ENCODE results near the gene ATP9B. TPM values are rescaled to one million over a fixed set of nuclear protein-coding genes. Genes with fewer than 3 reads are reported as not detected.

The ATP9B gene
- total RNA-seq, 2 donors from 2014 or later: 27.4 to 29.2 TPM

- intact Hi-C loops (cut with DNase I, micrococcal nuclease): no loop called here
- ATAC-seq (no peak), DNase-seq (no peak)
These were observed 113.0 kb downstream of the ATP9B start for GRCh38 chr18:79182047-79182713.

GRCh38 chr18:79185648-79186047 is 116.5 kb downstream of the ATP9B start:
- intact Hi-C loops (cut with DNase I, micrococcal nuclease): no loop called here
- DNase-seq (no peak), ATAC-seq (no peak)

GRCh38 chr18:79186649-79187048 is 117.5 kb downstream of the ATP9B start:
- ATAC-seq: no peak
- intact Hi-C loops (cut with DNase I, micrococcal nuclease): no loop called here
- no peak for DNase-seq

DNA sequence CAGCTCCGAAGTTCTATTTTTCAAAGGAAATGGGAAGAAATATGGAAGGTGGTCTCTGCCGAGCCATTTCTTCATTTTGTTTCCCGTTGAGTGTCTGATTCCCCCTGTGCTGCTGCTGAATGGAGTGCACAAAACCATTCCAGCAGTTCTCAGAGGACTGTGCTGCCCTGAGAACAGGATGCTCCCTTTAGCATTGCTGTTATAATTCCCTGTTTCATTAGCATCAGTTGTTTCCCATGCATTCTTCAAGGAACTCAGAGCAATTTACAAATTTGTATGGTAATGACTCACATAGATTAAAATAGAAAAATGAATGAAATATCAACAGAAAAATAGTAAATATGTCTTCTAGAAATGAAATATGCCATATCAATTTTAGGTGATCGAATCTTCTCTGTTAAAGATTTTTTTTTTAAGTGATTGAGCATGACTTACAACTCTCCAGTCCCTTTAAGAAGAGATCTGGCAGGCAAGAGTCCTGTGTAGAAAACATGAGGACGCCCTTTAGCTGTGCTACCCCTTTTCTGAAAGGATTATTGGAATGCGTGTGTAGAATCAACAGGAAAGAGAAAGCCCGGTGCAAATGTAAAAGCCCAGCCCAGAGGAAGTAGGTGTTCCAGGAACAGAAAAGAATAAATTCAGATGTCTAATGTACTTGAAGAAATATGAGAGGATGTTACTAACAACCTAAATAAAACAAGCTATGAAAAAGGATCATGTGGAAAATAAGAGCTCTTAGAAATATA is 118.5 kb downstream of the ATP9B start:
- intact Hi-C loops (cut with DNase I, micrococcal nuclease): no loop called here
- DNase-seq (no peak), ATAC-seq (no peak)

GRCh38 chr18:79191418-79191817 is 122.2 kb downstream of the ATP9B start:
- DNase-seq: no peak
- ATAC-seq: no peak
- intact Hi-C loops (cut with DNase I, micrococcal nuclease): no loop called here

DNA sequence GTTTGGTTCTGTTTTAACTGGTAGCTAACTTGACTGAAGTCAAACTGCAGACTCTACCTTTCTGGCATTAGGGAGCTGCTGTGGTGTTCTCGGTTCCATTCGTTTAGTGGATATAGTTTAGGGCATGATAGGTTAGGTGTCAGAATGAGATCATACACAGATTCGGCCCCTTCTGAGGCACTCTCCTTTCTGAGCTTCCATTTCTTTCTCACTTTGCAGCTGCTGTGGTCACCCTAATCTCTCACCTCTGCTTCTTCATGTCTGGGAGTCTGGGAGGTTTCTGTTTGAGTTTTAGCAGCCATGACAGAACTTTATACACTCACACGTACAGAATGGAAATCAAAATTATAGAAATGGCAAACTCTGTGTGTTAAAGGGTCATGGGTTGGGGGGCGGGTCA is 122.8 kb downstream of the ATP9B start:
- intact Hi-C loops (cut with DNase I, micrococcal nuclease): no loop called here
- DNase-seq (no peak), ATAC-seq (no peak)

DNA sequence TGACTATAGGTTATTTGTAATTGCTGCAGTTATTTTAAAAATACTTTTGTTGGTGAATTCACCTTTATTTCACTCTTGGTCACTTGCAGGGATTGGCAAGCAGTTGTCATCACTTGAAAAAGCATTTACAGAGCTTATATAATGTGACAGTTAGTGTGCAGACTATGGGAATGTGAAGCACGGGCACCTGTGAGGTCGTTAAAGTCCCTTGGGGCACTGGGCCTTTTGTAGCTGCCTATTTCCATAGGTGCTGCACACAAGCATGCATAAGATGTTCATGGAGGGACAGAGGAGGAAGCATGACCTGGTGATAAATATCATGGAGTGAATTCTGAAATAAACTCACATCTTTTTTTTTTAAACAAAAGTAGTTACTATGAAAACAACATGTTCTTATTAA is 124.6 kb downstream of the ATP9B start:
- ATAC-seq (no peak), DNase-seq (no peak)
- intact Hi-C loops (cut with DNase I, micrococcal nuclease): no loop called here

- intact Hi-C loops (cut with DNase I, micrococcal nuclease): no loop called here
- ATAC-seq (no peak), DNase-seq (no peak)
These were observed 126.8 kb downstream of the ATP9B start for GRCh38 chr18:79195716-79196683.

DNA sequence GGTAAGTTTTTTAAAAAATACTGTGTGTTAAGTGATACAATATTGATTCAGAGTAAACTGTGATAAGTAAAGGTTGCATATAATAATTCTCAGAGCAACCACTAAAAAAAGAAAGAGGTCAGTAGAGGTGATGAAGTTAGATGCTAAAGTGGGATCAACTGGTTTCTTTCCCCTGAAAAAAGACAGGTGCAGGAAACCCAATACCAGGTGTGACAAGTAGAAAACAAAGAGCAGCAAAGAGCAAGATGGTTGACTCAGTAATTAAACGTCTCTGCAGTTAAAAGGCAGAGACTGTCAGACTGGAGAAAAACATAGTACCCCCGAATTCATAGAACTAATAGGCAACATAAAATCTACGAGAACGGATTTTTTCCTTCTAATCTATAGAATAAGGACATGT is 128.3 kb downstream of the ATP9B start:
- DNase-seq (no peak), ATAC-seq (no peak)
- intact Hi-C loops (cut with DNase I, micrococcal nuclease): no loop called here

DNA sequence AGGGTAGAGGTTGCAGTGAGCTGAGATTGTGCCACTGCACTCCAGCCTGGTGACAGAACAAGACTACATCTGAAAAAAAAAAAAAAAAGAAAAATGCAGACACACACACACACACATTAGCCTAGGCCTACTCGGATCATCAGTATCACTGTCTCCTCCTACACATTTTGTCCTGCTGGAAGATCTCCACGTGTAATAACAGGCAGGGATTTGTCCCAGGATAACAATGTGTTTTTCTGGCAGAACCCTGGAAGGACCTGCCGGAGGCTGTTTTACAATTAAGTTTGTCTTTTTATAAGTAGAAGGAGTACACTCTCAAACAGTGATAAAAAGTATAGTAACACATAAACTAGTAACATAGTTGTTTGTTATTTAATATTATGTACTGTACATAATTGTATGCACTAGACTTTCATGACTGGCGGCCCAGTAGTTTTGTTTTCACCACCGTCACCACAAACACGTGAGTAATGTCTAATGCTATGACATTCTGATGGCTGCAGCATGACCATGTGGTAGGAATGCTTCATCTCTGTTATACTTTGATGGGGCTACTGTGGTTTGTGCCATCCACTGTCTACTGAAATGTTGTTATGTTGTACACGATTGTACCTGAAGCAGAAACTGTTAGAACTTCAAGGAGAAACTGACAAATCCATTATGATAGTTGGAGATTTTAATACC is 130.6 kb downstream of the ATP9B start:
- no peak for ATAC-seq
- no peak for DNase-seq
- intact Hi-C loops (cut with DNase I, micrococcal nuclease): no loop called here

- intact Hi-C loops (cut with DNase I, micrococcal nuclease): no loop called here
- DNase-seq (peak; percentile 37 to 65), ATAC-seq (peak; percentile 82)
These were observed 131.5 kb downstream of the ATP9B start for GRCh38 chr18:79200546-79201268.

GRCh38 chr18:79203017-79203605 is 133.9 kb downstream of the ATP9B start:
- intact Hi-C loops (cut with DNase I, micrococcal nuclease): no loop called here
- DNase-seq (no peak), ATAC-seq (no peak)

DNA sequence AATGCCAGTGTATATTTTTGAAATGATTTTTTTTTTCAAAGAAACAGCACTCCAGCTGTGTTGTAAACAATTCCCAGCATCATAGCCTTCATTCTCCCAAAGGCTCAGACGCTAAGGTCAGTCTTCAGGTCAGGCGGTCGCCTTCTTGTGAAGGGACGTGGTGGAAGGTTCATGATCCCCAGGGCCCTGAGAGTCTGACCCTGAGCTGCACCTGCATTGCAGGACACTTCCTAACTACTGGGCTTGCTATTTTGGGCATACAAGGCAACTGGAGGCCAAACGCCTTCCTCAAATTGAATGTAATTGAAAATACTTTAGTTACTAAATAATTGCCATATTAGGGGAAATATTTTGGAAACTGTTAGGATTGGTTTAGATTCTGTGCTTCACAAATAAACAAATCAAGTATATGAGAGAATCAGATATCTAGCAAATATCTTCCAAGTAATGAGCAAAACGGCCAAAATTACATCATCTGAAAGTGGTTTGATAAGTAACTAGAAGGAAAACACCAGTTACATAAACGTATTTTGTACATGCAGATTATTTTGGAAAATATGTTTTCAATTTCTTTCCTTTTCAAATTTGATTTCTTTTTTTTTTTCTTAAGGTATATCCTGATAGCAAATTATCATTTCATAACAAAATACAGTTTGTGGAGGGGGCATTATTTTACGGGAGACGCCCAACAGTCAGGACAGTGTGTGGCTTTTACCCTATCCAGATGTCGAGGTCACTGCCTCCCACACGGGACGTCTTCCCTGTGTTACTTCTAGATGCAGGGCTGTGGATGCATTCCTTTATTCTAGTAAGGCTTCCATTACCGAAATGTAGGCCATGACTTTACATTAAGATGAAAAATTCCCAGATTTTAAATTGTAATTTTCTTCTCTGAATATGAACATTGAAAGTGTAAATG is 136.0 kb downstream of the ATP9B start:
- no peak for ATAC-seq
- no peak for DNase-seq
- intact Hi-C loops (cut with DNase I, micrococcal nuclease): no loop called here

- no peak for DNase-seq
- intact Hi-C loops (cut with DNase I, micrococcal nuclease): no loop called here
- no peak for ATAC-seq
These were observed 137.2 kb downstream of the ATP9B start for GRCh38 chr18:79206444-79206843.

GRCh38 chr18:79208906-79209305 is 139.7 kb downstream of the ATP9B start:
- ATAC-seq: no peak
- DNase-seq: no peak
- intact Hi-C loops (cut with DNase I, micrococcal nuclease): no loop called here

- no peak for DNase-seq
- ATAC-seq: no peak
- intact Hi-C loops (cut with DNase I, micrococcal nuclease): no loop called here
These were observed 141.1 kb downstream of the ATP9B start for GRCh38 chr18:79210002-79210910.
